ENCODE results near the gene TAMALIN.
A peak's percentile ranks its signal among the peaks of the same experiment; 100 is the strongest.

DNA sequence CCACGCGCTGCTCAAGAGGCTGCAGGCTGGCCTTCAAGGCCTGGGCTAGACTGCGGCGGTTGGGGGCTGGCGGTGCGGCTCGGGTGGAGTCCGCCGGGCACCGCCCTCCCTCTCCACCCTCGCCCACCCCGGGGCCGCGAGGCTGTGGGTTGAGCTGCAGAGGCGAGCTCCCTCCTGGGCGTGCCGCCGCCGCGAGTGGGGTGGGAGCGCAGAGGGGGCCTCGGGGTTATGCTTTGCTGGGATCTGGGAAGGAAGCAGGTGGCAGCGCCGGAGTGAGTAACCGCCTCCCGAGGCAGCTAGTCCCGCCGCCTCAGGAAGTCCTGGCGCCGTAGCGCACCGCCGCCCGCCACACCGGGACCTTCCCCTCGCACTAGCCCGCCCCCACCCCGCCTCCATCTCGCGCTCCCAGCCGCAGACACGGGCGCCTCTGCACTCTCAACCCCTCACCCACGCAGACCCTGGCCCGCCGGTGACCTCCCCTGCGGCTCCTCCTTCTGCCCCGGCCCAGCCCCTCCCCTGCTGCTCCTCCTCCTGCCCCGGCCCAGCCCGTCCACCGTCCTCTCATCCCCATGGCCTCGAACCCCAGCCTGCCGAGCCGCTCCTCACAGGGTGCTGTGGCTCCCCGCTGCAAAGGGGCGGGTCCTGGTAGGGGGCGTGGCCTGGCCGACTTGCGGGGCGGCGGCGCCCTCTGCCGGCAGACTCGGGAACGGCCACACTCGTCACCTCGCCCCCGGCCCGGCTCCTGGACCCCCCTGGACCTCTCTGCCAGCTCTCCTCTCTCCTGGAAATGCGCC, 16.6 kb downstream of the TAMALIN start:
- peak; percentile 93 for TF ChIP-seq CTCF (conservative IDR thresholded peaks at IDR 0.05; ENCODE audit: low read depth, low read length)
- no peak for TF ChIP-seq EZH2 (IDR thresholded peaks at IDR 0.05; ENCODE audit: low read length, unreplicated experiment)
- no peak for TF ChIP-seq EZH2phosphoT487 (IDR thresholded peaks at IDR 0.05; ENCODE audit: borderline replicate concordance, low read length)
